ENCODE results near the gene ST6GALNAC3.

Gene ST6GALNAC3

GRCh38 chr1:76145332-76145731 is 70.8 kb downstream of the ST6GALNAC3 start:
- no peak for DNase-seq

DNA sequence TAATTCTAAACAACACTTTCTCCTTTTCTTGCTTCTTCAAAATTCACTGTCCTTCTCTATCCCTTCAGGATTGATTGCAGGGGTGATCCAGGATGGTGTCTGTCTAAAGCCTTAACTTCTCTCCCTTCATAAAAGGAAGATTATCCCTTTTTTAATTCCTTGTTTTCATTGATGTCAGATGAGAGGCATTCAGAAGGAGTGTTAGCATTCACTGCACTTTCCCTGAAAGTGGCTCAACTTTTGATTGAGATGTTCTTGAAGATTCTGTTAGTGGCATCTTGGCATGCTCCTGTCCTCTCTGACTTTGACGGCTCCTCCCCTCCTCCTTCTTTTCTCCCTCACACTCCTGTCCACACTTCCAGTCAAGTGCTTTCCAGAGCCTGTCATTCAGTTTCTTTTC is 71.6 kb downstream of the ST6GALNAC3 start:
- DNase-seq = no peak

DNA sequence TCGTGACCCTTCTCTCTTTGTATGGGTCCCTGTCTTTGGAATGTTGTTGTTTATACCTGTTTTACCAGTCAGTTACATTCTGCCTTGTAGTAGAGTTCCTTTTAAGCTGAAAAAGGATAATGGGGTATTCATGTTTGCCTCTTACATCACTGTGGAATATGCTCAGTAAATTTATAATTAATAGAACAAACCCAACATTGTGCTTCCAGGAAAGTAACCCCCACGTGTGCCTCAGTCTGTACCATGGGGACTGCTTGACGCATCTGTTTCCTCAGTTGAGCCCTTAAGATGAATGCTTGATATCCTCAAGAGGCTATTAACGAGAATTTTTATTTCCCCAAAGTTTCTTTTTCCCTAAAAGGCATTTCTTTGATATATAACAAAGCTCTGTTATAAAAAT is 73.4 kb downstream of the ST6GALNAC3 start:
- DNase-seq = no peak

DNA sequence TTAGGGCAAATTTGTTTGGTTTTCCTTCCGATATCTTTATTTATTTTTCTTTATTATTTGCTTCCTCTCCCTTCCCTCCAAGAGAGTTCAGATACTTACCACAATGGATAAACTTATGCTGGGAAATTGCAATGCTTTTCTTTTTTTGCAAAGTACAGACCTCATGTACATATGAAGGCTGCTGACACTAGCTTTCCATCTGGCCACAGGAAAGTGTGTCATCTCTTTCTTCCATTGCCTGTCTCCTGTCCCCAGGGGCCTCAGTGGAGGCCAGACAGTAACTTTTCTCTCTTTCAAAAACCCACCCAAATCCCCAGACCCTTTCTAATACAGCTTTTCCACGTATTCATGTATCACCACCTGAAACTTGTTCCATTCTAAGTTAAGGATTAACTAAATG is 73.9 kb downstream of the ST6GALNAC3 start:
- DNase-seq = no peak

DNA sequence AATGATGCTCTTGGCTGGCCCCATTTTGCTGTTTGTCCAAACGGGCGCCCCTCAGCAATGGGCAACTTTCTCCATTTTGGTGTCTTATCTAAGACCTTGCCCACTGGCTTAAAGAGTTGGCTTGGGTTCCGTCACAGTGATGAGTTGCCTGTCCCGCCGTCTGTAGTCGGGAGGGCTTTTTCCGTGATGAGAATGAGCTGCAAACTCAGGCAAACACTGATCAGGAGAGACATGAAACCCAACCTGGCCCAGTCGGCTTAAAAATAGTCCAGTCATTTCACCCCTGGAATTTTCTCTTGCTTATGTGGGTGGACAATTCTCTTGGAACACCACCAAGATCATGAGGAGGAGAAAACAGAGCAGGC is 79.3 kb downstream of the ST6GALNAC3 start:
- DNase-seq = no peak

- DNase-seq = peak; percentile 80 to 81
Measured at GRCh38 chr1:76154206-76154956, 79.8 kb downstream of the ST6GALNAC3 start.

GRCh38 chr1:76156987-76157386 is 82.4 kb downstream of the ST6GALNAC3 start:
- no peak for DNase-seq

- DNase-seq = no peak
Measured at GRCh38 chr1:76158126-76158525, 83.6 kb downstream of the ST6GALNAC3 start.

DNA sequence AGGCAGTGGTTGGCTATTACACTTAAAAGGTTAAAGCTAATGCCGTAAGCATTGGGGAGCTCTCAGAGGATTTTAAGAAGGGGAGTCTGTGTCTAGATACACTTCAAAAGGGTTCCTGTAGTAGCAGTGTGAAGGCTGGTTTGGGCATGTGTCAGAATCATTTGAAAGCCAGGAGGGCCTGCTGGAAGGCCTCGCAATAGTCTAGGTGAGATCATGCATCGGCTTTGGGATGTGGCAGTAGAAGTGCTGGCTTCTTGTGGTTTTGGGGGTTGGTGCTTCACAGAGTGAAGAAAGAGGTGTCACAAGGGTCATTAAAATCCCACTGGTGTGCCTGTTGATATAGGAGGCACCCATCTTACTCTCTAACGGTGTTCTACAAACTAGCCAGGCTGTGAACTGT is 85.7 kb downstream of the ST6GALNAC3 start:
- DNase-seq = no peak

DNA sequence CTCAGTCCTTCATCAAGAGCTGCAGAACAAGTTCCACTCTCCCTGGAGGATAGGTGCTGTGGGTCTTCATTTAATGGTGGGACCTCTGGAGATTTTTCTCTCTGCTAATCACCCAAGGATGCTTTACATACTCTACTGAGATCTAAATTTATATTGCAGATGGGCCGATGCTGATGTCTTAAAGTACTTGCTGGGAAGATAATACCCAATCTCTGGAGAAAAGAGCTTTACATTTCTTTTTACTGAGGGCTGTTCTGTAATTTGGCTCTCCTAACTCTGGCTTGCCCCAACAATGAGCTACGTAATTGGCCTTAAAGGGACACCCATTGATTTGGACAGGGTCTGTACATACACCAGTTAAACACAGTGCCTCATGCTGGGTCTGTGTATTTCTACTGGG is 86.9 kb downstream of the ST6GALNAC3 start:
- no peak for DNase-seq

GRCh38 chr1:76162254-76162653 is 87.7 kb downstream of the ST6GALNAC3 start:
- no peak for DNase-seq

DNA sequence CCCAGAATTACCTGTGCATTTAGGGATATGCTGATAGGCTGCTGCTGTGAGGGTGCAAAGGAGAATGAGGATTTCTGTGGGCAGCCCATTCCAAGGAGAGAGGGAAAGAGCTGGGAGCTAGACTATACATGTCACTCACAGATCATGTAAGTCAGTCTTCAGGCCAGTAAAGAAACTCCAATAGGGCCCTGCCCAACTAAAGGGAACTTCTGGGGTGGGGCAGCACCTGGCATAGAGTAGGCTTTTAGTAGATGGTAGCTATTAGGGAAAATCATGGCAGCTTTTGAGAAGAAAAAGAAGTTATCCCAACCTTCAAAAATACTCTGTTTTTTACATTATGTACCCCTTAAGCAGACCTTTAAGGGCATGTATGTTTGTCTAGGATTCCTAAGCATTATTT is 89.6 kb downstream of the ST6GALNAC3 start:
- no peak for DNase-seq

- DNase-seq = peak in 1 of 2 donors; percentile 7
Measured at GRCh38 chr1:76170084-76170483, 95.5 kb downstream of the ST6GALNAC3 start.

DNA sequence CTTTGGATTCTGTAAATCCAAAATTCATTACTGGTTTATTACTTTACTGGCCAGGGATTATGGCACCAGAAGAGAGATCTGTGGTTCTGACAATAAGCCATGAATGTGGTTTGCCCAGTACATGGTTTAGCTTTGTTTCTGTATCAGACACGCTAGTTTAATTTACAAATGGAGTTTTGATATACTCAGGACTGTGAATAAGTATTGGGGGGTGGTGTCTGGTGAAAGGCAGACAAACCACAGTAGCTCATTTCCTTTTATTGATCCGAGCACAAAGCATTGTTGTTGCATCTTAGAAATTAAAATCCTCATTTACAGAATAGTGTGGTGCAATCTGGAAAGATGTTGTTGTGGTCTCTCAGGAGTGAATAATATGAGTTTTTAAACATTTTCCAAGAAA is 96.0 kb downstream of the ST6GALNAC3 start:
- peak in 1 of 2 donors; percentile 3 for DNase-seq

GRCh38 chr1:76176000-76176399 is 101.5 kb downstream of the ST6GALNAC3 start:
- no peak for DNase-seq

DNA sequence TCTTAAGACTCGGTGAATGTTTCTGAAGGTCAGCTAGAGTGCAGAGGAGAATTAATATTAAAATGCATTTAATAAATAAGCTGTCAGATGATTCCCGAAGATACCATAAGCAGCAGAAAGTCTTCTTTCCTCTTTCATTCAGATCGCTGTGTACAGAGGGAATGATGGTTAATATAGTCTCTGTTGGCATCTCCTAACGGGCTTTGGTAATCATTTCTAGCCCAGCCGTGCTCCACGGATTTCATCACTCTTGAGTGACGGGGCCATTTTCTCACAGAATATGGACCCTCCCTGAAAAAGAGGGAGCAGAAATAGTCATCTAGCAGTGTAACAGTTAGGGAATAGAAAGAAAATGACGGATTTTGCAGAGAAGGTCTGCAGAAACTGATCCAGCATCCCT is 103.1 kb downstream of the ST6GALNAC3 start:
- DNase-seq = no peak

GRCh38 chr1:76179219-76179698 is 104.7 kb downstream of the ST6GALNAC3 start:
- DNase-seq = no peak

DNA sequence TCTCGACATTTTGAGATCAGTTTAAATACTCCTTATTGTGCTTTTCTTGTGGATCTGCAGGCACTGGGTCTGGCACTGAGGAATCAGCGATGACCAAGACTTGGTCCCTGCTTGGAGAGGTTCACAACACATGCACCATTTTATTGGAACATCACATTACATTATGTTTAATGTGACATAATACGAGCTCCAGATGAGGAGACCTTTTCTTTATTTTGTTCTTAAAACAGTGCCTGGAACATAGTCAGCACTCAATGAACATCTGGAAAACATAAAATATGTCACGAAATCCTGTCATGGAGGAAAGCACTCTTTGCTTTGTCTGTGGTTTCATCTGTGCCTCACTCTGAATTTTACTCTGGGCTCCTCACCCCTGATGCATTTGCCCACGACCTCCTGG is 110.7 kb downstream of the ST6GALNAC3 start:
- no peak for DNase-seq

GRCh38 chr1:76186554-76187170 is 112.1 kb downstream of the ST6GALNAC3 start:
- DNase-seq = no peak

DNA sequence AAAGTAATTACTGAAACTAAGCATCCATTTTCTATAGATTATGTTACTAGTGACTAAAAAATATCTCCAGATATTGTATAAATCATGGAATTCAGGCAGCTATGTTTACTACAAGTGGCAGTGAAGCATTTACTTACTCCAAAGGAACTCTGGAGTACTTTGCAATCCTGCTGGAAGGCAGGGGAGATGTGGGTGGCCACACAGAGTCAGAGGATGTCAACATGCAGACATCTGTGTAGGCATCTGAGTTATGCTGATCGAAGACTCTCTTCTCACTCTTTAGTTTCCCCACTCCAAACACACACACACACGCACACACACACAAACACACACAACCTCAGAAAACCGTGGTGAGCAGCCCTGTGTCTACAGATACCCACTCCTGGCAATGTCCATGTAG is 112.9 kb downstream of the ST6GALNAC3 start:
- DNase-seq = no peak

GRCh38 chr1:76189310-76189709 is 114.8 kb downstream of the ST6GALNAC3 start:
- DNase-seq = no peak

DNA sequence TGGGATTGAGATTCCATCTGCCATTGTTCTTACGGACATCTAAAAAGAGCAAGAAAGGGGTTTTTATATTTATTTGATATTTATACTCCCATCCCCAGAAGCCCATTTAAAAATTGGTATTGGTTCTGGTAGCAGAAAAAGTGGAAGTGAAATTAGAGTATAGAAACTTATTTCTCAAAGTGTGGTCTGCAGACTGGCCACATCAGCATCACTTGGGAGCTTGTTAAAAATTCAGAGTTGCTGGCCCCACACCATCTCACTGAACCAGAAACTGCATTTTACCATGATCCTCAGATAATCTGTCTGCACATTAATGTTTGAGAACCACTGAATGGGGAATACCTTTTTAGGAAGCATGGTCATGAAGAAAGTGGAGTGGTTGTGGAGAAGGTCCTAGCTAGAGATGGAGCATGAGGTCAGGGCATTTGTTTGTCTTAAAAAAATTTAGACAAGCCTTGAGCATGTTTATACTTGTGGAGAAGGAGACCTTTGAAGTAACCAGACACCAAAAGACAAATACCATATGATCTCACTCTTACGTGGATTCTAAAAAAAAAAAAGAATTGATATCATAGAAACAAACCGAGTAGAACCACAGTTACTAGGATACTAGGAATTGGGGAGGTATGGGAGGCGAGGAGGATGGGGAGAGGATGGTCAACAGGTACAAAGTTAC is 116.3 kb downstream of the ST6GALNAC3 start:
- DNase-seq = no peak

- DNase-seq = no peak
Measured at GRCh38 chr1:76191561-76191960, 117.0 kb downstream of the ST6GALNAC3 start.

DNA sequence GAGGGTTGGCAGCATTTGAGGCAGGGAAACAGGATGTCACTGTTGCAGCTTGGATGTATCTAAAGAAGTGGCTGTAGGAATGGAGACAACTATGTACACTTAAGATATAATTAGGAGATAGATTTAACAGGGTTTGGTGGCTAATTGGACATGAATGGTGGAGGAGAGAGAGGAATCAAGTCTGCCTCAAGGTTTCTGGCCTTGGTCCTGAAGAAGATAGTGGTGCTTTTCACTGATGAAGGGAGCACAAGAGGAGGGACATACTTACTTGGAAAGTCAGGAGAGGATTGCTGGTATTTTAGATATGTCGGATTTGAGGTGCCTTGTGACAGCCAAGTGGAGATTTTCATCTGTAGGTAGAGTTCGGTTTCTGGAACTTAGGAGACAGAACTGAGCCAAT is 123.9 kb downstream of the ST6GALNAC3 start:
- no peak for DNase-seq

All from CD4-positive, alpha-beta T cell treated with Interleukin-4 for 1 hour (primary cell).